ENCODE results near the gene RNF213.

Gene RNF213

GRCh38 chr17:80243526-80244433 lies 16.9 kb upstream of the RNF213 start:
- no peak for TF ChIP-seq POLR2AphosphoS5 (IDR thresholded peaks at IDR 0.05; ENCODE audit: low read depth, low read length)
- no peak for TF ChIP-seq TAF1 (IDR thresholded peaks at IDR 0.05; ENCODE audit: borderline replicate concordance, insufficient read depth, low read length)
- TF ChIP-seq SIN3A (IDR thresholded peaks at IDR 0.05; ENCODE audit: borderline replicate concordance, insufficient read depth, low read length) = no peak
- TF ChIP-seq, protein P1, sequence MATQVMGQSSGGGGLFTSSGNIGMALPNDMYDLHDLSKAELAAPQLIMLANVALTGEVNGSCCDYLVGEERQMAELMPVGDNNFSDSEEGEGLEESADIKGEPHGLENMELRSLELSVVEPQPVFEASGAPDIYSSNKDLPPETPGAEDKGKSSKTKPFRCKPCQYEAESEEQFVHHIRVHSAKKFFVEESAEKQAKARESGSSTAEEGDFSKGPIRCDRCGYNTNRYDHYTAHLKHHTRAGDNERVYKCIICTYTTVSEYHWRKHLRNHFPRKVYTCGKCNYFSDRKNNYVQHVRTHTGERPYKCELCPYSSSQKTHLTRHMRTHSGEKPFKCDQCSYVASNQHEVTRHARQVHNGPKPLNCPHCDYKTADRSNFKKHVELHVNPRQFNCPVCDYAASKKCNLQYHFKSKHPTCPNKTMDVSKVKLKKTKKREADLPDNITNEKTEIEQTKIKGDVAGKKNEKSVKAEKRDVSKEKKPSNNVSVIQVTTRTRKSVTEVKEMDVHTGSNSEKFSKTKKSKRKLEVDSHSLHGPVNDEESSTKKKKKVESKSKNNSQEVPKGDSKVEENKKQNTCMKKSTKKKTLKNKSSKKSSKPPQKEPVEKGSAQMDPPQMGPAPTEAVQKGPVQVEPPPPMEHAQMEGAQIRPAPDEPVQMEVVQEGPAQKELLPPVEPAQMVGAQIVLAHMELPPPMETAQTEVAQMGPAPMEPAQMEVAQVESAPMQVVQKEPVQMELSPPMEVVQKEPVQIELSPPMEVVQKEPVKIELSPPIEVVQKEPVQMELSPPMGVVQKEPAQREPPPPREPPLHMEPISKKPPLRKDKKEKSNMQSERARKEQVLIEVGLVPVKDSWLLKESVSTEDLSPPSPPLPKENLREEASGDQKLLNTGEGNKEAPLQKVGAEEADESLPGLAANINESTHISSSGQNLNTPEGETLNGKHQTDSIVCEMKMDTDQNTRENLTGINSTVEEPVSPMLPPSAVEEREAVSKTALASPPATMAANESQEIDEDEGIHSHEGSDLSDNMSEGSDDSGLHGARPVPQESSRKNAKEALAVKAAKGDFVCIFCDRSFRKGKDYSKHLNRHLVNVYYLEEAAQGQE (IDR thresholded peaks at IDR 0.05; ENCODE audit: insufficient read depth in 1 of 2, low read depth in 2 of 2, low read length in 2 of 2) = no peak
- no peak for TF ChIP-seq FOXP2 (optimal IDR thresholded peaks at IDR 0.05; ENCODE audit: borderline replicate concordance, extremely low read depth, extremely low read length, insufficient read depth)

GRCh38 chr17:80244871-80245509 lies 15.7 kb upstream of the RNF213 start:
- TF ChIP-seq TAF1 (IDR thresholded peaks at IDR 0.05; ENCODE audit: borderline replicate concordance, insufficient read depth, low read length) = no peak
- TF ChIP-seq FOXP2 (optimal IDR thresholded peaks at IDR 0.05; ENCODE audit: borderline replicate concordance, extremely low read depth, extremely low read length, insufficient read depth) = no peak
- TF ChIP-seq SIN3A (IDR thresholded peaks at IDR 0.05; ENCODE audit: borderline replicate concordance, insufficient read depth, low read length) = no peak
- TF ChIP-seq, protein P1 (IDR thresholded peaks at IDR 0.05; ENCODE audit: insufficient read depth in 1 of 2, low read depth in 2 of 2, low read length in 2 of 2) = no peak
- TF ChIP-seq POLR2AphosphoS5 (IDR thresholded peaks at IDR 0.05; ENCODE audit: low read depth, low read length) = no peak

- no peak for TF ChIP-seq FOXP2 (optimal IDR thresholded peaks at IDR 0.05; ENCODE audit: borderline replicate concordance, extremely low read depth, extremely low read length, insufficient read depth)
These were observed 14.9 kb upstream of the RNF213 start for GRCh38 chr17:80245566-80246265.

- no peak for TF ChIP-seq TAF1 (IDR thresholded peaks at IDR 0.05; ENCODE audit: borderline replicate concordance, insufficient read depth, low read length)
- no peak for TF ChIP-seq POLR2AphosphoS5 (IDR thresholded peaks at IDR 0.05; ENCODE audit: low read depth, low read length)
- TF ChIP-seq, protein P1 (IDR thresholded peaks at IDR 0.05; ENCODE audit: insufficient read depth in 1 of 2, low read depth in 2 of 2, low read length in 2 of 2) = no peak
- no peak for TF ChIP-seq SIN3A (IDR thresholded peaks at IDR 0.05; ENCODE audit: borderline replicate concordance, insufficient read depth, low read length)
- TF ChIP-seq FOXP2 (optimal IDR thresholded peaks at IDR 0.05; ENCODE audit: borderline replicate concordance, extremely low read depth, extremely low read length, insufficient read depth) = no peak
These were observed 14.4 kb upstream of the RNF213 start for GRCh38 chr17:80246266-80246681.

- TF ChIP-seq TAF1 (IDR thresholded peaks at IDR 0.05; ENCODE audit: borderline replicate concordance, insufficient read depth, low read length) (no peak), FOXP2 (optimal IDR thresholded peaks at IDR 0.05; ENCODE audit: borderline replicate concordance, extremely low read depth, extremely low read length, insufficient read depth) (no peak), SIN3A (IDR thresholded peaks at IDR 0.05; ENCODE audit: borderline replicate concordance, insufficient read depth, low read length) (no peak), POLR2AphosphoS5 (IDR thresholded peaks at IDR 0.05; ENCODE audit: low read depth, low read length) (no peak)
- TF ChIP-seq, protein P1 (IDR thresholded peaks at IDR 0.05; ENCODE audit: insufficient read depth in 1 of 2, low read depth in 2 of 2, low read length in 2 of 2) = no peak
These were observed 13.9 kb upstream of the RNF213 start for GRCh38 chr17:80246726-80247125.

Measured in PFSK-1 (cell line).